Activated CD8-positive, alpha-beta T cell treated with anti-CD3 and anti-CD28 coated beads for 36 hours (primary cell): ENCODE data around the gene GTF2H1. TPM values are rescaled to one million over a fixed set of nuclear protein-coding genes. Genes with fewer than 3 reads are reported as not detected.

Experiments used
- ATAC-seq: fragments of 200-7000 bp; cut with Tn5 transposase; one replicate; pipeline ENCODE4 v1.10.0; 2021; ENCODE audit warnings: mild to moderate bottlenecking, moderate library complexity
- CTCF ChIA-PET: fragments of 350-600 bp; sonication (Branson Sonifier 250); formaldehyde crosslinking; loops from one replicate; lab custom pipeline; 2021; ENCODE audit warnings: antibody characterized with exemption; lab: Charles Lee
- POLR2A ChIA-PET: fragments of 350-600 bp; sonication (Branson Sonifier 250); formaldehyde crosslinking; loops from one replicate; lab custom pipeline; 2021; ENCODE audit warnings: antibody characterized with exemption; lab: Charles Lee
- DNase-seq: peaks from one replicate; pipeline ENCODE4 v3.0.0-alpha.2; 2020
- H3K27ac Mint-ChIP-seq: one replicate; pipeline ENCODE4 v1.8.0; 2021; ENCODE audit warnings: mild to moderate bottlenecking, mixed read lengths
- H3K27me3 Mint-ChIP-seq: one replicate; pipeline ENCODE4 v1.8.0; 2021; ENCODE audit warnings: mixed read lengths
- H3K36me3 Mint-ChIP-seq: one replicate; pipeline ENCODE4 v1.8.0; 2021; ENCODE audit warnings: low read depth, mixed read lengths
- H3K4me1 Mint-ChIP-seq: one replicate; pipeline ENCODE4 v1.8.0; 2021; ENCODE audit warnings: low read depth, mixed read lengths
- H3K4me3 Mint-ChIP-seq: one replicate; pipeline ENCODE4 v1.8.0; 2021; ENCODE audit warnings: mild to moderate bottlenecking, moderate library complexity, mixed read lengths
- H3K9me3 Mint-ChIP-seq: one replicate; pipeline ENCODE4 v1.8.0; 2021; ENCODE audit warnings: mixed read lengths
- CTCF ChIP-seq: fragments of 200-600 bp; IDR thresholded peaks from one replicate; pipeline ENCODE4 v1.8.0; 2022; ENCODE audit warnings: antibody characterized with exemption, mild to moderate bottlenecking
- intact Hi-C: fragments of 100-400 bp; cut with micrococcal nuclease; formaldehyde crosslinking; loops from one replicate; pipeline ENCODE4 v1.10.0; 2022
- total RNA-seq, 2 experiments: library from RNA; stranded (reverse); gene quantifications; one replicate each; pipeline ENCODE4 v1.2.3, GENCODE V29; 2021

The GTF2H1 gene
- total RNA-seq, 2 experiments from 2014 or later = 44.5 to 46.6 TPM

GRCh38 chr11:18361154-18361553 lies 38.8 kb downstream of the GTF2H1 start:
- DNase-seq = no peak
- H3K36me3 Mint-ChIP-seq = peaks cover 43% of the 10 kb centered on the region
- H3K27me3 Mint-ChIP-seq = no peaks in the 10 kb centered on the region
- H3K4me3 Mint-ChIP-seq = no peak overlapping the region
- no peak for ATAC-seq
- no peak overlapping the region for H3K27ac Mint-ChIP-seq
- H3K9me3 Mint-ChIP-seq = no peaks in the 10 kb centered on the region
- POLR2A ChIA-PET = interaction anchor here (2.0 kb wide), 1 partner anchor 34 kb away, joined by 5 read pairs; the partner anchor contains the start of gene LDHA
- intact Hi-C loops = no loop called here
- CTCF ChIA-PET = interaction anchor here (1.5 kb wide), 1 partner anchor 13 kb away, joined by 3 read pairs; no protein-coding TSS in a partner anchor
- TF ChIP-seq CTCF = no peak
- no peaks in the 10 kb centered on the region for H3K4me1 Mint-ChIP-seq

- intact Hi-C loops = no loop called here
- Mint-ChIP-seq H3K4me1 (peaks cover 2% of the 10 kb centered on the region), H3K27ac (no peak overlapping the region), H3K27me3 (no peaks in the 10 kb centered on the region), H3K4me3 (no peak overlapping the region), H3K9me3 (no peaks in the 10 kb centered on the region), H3K36me3 (peaks cover 33% of the 10 kb centered on the region)
- DNase-seq (no peak), ATAC-seq (no peak)
- POLR2A ChIA-PET = interaction anchor here (1.3 kb wide), 1 partner anchor 31 kb away, joined by 4 read pairs; no protein-coding TSS in a partner anchor
- CTCF ChIA-PET = interaction anchor here (0.8 kb wide), 1 partner anchor 9 kb away, joined by 3 read pairs; no protein-coding TSS in a partner anchor
- no peak for TF ChIP-seq CTCF
These were observed 42.2 kb downstream of the GTF2H1 start for GRCh38 chr11:18364495-18365073.

- peaks cover 2% of the 10 kb centered on the region for H3K4me1 Mint-ChIP-seq
These were observed 43.4 kb downstream of the GTF2H1 start for GRCh38 chr11:18365741-18366140.

GRCh38 chr11:18366286-18366685 lies 43.9 kb downstream of the GTF2H1 start:
- Mint-ChIP-seq H3K9me3 (no peaks in the 10 kb centered on the region), H3K27ac (no peak overlapping the region), H3K27me3 (no peaks in the 10 kb centered on the region), H3K4me1 (peaks cover 2% of the 10 kb centered on the region), H3K36me3 (peaks cover 31% of the 10 kb centered on the region), H3K4me3 (no peak overlapping the region)
- intact Hi-C loops = no loop called here
- ChIA-PET CTCF (no interaction called here), POLR2A (interaction anchor here (0.6 to 0.7 kb wide), 2 partner anchors 44 to 227 kb away, joined by 3 to 4 read pairs; partner anchors contain the start of genes GTF2H1 and HPS5)
- DNase-seq = no peak
- ATAC-seq = no peak
- TF ChIP-seq CTCF = no peak

More at GRCh38 chr11:18365741-18366140, 43.4 kb downstream of the GTF2H1 start:
- Mint-ChIP-seq H3K27me3 (no peaks in the 10 kb centered on the region), H3K36me3 (peaks cover 33% of the 10 kb centered on the region), H3K9me3 (no peaks in the 10 kb centered on the region), H3K27ac (peak overlapping the region; percentile 66), H3K4me3 (no peak overlapping the region)
- intact Hi-C loops = no loop called here
- POLR2A ChIA-PET = interaction anchor here (0.6 to 0.7 kb wide), 3 partner anchors 29 to 227 kb away, joined by 3 to 4 read pairs (median 3); partner anchors contain the start of genes GTF2H1, HPS5 and LDHA
- CTCF ChIA-PET = no interaction called here
- no peak for ATAC-seq
- no peak for TF ChIP-seq CTCF
- no peak for DNase-seq

GRCh38 chr11:18367431-18367830 lies 45.1 kb downstream of the GTF2H1 start:
- ChIA-PET POLR2A (interaction anchor here (1.1 to 1.5 kb wide), 4 partner anchors 9 to 33 kb away, joined by 3 to 4 read pairs (median 4); partner anchors contain the start of gene LDHA), CTCF (no interaction called here)
- H3K27me3 Mint-ChIP-seq = no peaks in the 10 kb centered on the region
- H3K4me3 Mint-ChIP-seq = no peak overlapping the region
- peak overlapping the region; percentile 28 for H3K27ac Mint-ChIP-seq
- H3K9me3 Mint-ChIP-seq = no peaks in the 10 kb centered on the region
- DNase-seq = no peak
- H3K4me1 Mint-ChIP-seq = peaks cover 2% of the 10 kb centered on the region
- peaks cover 29% of the 10 kb centered on the region for H3K36me3 Mint-ChIP-seq
- intact Hi-C loops = no loop called here
- TF ChIP-seq CTCF = no peak
- ATAC-seq = no peak
